Smooth muscle cell (in vitro differentiated cells): Measurements from ENCODE around the gene SH3PXD2A. TPM values are rescaled to one million over a fixed set of nuclear protein-coding genes. Genes with fewer than 3 reads are reported as not detected.

Experiments
- DNase-seq: peaks from one replicate; lab custom pipeline; 2025; ENCODE audit not compliant: unreplicated experiment; lab: John Stamatoyannopoulos, UW
- H2AFZ ChIP-seq: fragments of 200-600 bp; sonication (generic); 2 replicates; pipeline ENCODE4 v1.6.0; 2016; ENCODE audit warnings: antibody characterized with exemption, low read depth, mild to moderate bottlenecking
- H3F3A ChIP-seq: fragments of 200-600 bp; sonication (generic); 2 replicates; pipeline ENCODE4 v1.6.0; 2017; ENCODE audit warnings: antibody characterized with exemption, low read depth
- H3K27ac ChIP-seq: fragments of 200-600 bp; sonication (generic); 2 replicates; pipeline ENCODE4 v1.5.1; 2016; ENCODE audit warnings: low read depth, mild to moderate bottlenecking
- H3K27me3 ChIP-seq: fragments of 200-600 bp; sonication (generic); 2 replicates; pipeline ENCODE4 v1.6.1; 2016; ENCODE audit warnings: low read depth, mild to moderate bottlenecking
- H3K36me3 ChIP-seq: fragments of 200-600 bp; sonication (generic); 2 replicates; pipeline ENCODE4 v1.5.1; 2016; ENCODE audit warnings: low read depth
- H3K4me1 ChIP-seq: fragments of 200-600 bp; sonication (generic); 2 replicates; pipeline ENCODE4 v1.5.1; 2016; ENCODE audit warnings: low read depth
- H3K4me2 ChIP-seq: fragments of 200-600 bp; sonication (generic); 2 replicates; pipeline ENCODE4 v1.6.0; 2016; ENCODE audit warnings: mild to moderate bottlenecking
- H3K4me3 ChIP-seq: fragments of 200-600 bp; sonication (generic); 2 replicates; pipeline ENCODE4 v1.5.1; 2016; ENCODE audit warnings: mild to moderate bottlenecking
- H3K79me2 ChIP-seq: fragments of 200-600 bp; sonication (generic); 2 replicates; pipeline ENCODE4 v1.6.0; 2016; ENCODE audit warnings: low read depth, mild to moderate bottlenecking
- H3K9ac ChIP-seq: fragments of 200-600 bp; sonication (generic); 2 replicates; pipeline ENCODE4 v1.6.0; 2016; ENCODE audit warnings: low read depth
- H3K9me3 ChIP-seq: fragments of 200-600 bp; sonication (generic); replicated peaks from 2 replicates; pipeline ENCODE4 v1.5.1; 2016; ENCODE audit warnings: low read depth
- H4K20me1 ChIP-seq: fragments of 200-600 bp; sonication (generic); 2 replicates; pipeline ENCODE4 v1.6.0; 2016; ENCODE audit warnings: low read depth
- WGBS: methylation state at CpG from one replicate; pipeline ENCODE4 v1.1.7; 2016; ENCODE audit warnings: low lambda C conversion rate; 5-methylcytosine and 5-hydroxymethylcytosine counted together
- polyA plus RNA-seq: library from polyadenylated mRNA; unstranded; fragments of >200 nt; fragmentation: Nextera tagmentation; extraction: Ambion mirVana; gene quantifications from 2 replicates; pipeline ENCODE4 v1.2.1, GENCODE V29; 2016
- total RNA-seq: library from RNA; depleted of rRNA; stranded (reverse); fragments of >200 nt; gene quantifications from 2 replicates; pipeline ENCODE4 v1.2.3, GENCODE V29; 2014
- TF ChIP-seq, protein P1 (sequence below): fragments of 200-600 bp; sonication (generic); IDR thresholded peaks from 2 replicates; pipeline ENCODE4 v1.5.1; 2017; ENCODE audit warnings: borderline replicate concordance, mild to moderate bottlenecking, antibody characterized with exemption; ENCODE audit not compliant: insufficient read depth, poor library complexity, severe bottlenecking

SH3PXD2A gene
- total and polyA plus RNA-seq, 2 experiments from 2014 or later: 30.1 to 37.9 TPM

DNA sequence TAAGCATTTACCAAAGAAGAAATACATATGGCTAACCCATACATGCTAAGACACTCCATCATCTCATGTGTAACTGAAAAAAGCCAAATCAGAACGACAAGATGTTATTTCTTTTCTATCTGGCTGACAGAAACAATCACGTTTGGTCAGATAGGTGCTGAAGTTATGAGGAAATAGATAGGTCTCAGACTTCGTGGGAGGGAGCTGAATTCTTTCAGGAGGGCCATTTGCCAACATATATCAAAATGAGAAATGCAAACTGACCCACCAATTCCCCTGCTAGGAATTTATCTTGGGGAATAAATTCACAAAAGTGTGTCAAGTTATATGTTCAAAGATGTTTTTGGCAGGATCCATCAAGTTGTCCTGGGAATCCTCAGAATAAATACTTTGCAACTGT, 32.6 kb downstream of the SH3PXD2A start:
- no peak overlapping the region for H3K4me3 ChIP-seq
- no peak overlapping the region for H3K9ac ChIP-seq
- H3K4me2 ChIP-seq: no peak overlapping the region
- no peak overlapping the region for H2AFZ ChIP-seq
- H4K20me1 ChIP-seq: peaks cover 98% of the 10 kb centered on the region
- no peaks in the 10 kb centered on the region for H3K9me3 ChIP-seq
- no peaks in the 10 kb centered on the region for H3K27me3 ChIP-seq
- H3F3A ChIP-seq: peaks cover 6% of the 10 kb centered on the region
- DNase-seq: no peak
- WGBS: 81% methylated on average over 3 of the region's 3 CpGs
- H3K36me3 ChIP-seq: no peaks in the 10 kb centered on the region
- peaks cover 35% of the 10 kb centered on the region for H3K4me1 ChIP-seq
- H3K79me2 ChIP-seq: peaks cover 88% of the 10 kb centered on the region
- TF ChIP-seq, protein P1, sequence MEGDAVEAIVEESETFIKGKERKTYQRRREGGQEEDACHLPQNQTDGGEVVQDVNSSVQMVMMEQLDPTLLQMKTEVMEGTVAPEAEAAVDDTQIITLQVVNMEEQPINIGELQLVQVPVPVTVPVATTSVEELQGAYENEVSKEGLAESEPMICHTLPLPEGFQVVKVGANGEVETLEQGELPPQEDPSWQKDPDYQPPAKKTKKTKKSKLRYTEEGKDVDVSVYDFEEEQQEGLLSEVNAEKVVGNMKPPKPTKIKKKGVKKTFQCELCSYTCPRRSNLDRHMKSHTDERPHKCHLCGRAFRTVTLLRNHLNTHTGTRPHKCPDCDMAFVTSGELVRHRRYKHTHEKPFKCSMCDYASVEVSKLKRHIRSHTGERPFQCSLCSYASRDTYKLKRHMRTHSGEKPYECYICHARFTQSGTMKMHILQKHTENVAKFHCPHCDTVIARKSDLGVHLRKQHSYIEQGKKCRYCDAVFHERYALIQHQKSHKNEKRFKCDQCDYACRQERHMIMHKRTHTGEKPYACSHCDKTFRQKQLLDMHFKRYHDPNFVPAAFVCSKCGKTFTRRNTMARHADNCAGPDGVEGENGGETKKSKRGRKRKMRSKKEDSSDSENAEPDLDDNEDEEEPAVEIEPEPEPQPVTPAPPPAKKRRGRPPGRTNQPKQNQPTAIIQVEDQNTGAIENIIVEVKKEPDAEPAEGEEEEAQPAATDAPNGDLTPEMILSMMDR: no peak
- no peak overlapping the region for H3K27ac ChIP-seq

DNA sequence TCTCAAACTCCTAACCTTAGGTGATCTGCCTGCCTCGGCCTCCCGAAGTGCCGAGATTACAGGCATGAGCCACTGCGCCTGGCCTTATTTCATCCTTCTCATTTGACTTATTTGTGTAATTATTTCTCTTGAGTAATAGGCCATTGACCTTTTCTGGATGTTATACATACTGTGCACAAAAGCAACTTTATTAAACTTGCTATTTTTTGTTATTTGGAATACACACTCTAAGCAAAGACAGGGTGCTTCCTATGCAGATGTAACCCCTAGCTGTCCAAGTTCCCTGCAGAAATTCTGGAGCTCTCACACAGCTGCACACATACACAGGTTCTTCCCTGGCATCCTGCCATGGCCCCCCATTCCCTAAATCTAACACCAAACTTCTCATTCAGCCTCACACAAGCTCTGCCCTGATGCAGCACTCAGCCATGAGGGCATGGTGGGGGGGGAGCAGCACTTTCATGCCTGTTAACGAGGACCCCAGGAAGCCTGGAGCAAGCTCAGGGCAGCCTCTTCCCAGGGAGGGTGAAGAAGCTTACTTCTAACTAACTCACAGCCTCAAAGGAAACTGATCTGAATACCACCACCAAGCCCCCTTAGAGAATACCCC, 33.2 kb downstream of the SH3PXD2A start:
- TF ChIP-seq, protein P1: no peak
- WGBS: 96% methylated on average over 5 of the region's 5 CpGs
- no peak overlapping the region for H3K27ac ChIP-seq
- peaks cover 6% of the 10 kb centered on the region for H3F3A ChIP-seq
- no peak overlapping the region for H3K4me2 ChIP-seq
- H3K27me3 ChIP-seq: no peaks in the 10 kb centered on the region
- no peak overlapping the region for H3K9ac ChIP-seq
- no peaks in the 10 kb centered on the region for H3K9me3 ChIP-seq
- DNase-seq: no peak
- peaks cover 83% of the 10 kb centered on the region for H3K79me2 ChIP-seq
- no peaks in the 10 kb centered on the region for H3K36me3 ChIP-seq
- peaks cover 98% of the 10 kb centered on the region for H4K20me1 ChIP-seq
- H3K4me3 ChIP-seq: no peak overlapping the region
- H2AFZ ChIP-seq: no peak overlapping the region
- peaks cover 37% of the 10 kb centered on the region for H3K4me1 ChIP-seq

DNA sequence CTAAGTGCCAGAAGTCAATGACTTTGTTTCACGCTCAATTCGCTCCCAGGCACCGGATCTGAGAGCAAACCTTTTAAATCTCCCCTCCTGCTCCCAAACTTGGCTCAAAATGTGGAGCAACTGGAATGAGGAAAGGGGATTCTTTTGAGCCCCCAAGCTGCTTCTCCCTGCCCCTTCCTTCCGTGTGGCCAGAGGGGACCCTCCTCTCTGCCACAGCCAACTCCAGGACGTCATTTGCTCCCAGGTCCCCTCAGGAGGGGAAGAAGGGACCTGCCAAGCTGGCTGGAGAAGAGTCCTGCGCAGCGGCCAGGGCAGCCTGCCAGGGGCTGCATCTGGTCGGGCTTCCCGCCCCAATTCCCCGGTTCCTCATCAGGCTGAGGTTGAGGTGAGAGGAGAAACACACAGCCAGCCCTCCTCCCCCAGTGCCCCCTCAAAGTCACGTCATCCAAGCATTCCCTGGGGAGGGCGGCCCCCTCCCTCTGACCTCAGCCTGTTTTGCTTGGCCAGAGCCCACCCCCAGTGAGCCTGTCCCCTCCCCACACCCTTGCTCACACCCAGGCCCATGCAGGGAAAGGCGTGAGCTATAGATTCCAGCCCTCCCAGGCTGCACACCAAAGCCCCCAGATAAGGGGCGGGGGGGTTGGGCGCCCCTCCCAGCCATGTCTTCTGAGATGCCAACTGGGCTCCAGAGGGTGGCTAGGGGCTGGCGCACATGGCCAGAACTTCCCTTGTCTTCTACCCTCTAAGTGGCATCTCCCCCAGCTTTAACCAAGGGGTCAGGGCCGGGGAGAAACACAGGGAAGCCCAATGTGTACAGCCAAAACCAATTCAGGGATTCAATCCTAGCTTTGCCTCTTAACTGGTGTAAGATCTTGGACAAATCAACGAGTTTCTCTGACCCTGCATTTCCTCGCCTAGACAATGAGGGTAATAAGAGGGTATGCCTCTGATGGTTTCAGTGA, 35.0 kb downstream of the SH3PXD2A start:
- H3K9me3 ChIP-seq: no peaks in the 10 kb centered on the region
- H3K4me3 ChIP-seq: no peak overlapping the region
- H3K4me1 ChIP-seq: peaks cover 37% of the 10 kb centered on the region
- H3K27ac ChIP-seq: no peak overlapping the region
- H3K27me3 ChIP-seq: no peaks in the 10 kb centered on the region
- H3K4me2 ChIP-seq: no peak overlapping the region
- H3K36me3 ChIP-seq: no peaks in the 10 kb centered on the region
- no peak for DNase-seq
- peaks cover 100% of the 10 kb centered on the region for H4K20me1 ChIP-seq
- TF ChIP-seq, protein P1: no peak
- peaks cover 6% of the 10 kb centered on the region for H3F3A ChIP-seq
- no peak overlapping the region for H3K9ac ChIP-seq
- WGBS: 65% methylated on average over 17 of the region's 19 CpGs
- no peak overlapping the region for H2AFZ ChIP-seq
- H3K79me2 ChIP-seq: peaks cover 81% of the 10 kb centered on the region
